Breast epithelium (tissue), 4 donors: ENCODE measurements around the gene DCXR. TPM values are rescaled to one million over a fixed set of nuclear protein-coding genes. Genes with fewer than 3 reads are reported as not detected.

Source experiments
- DNase-seq, 2 donors: peaks; one replicate each; pipeline ENCODE4 v3.0.0-alpha.2; 2019; ENCODE audit warnings: low spot score in 2 of 2
- H3K27ac ChIP-seq, 2 donors: fragments of 200-600 bp; sonication (generic) in 1 of 2; one replicate each; pipeline ENCODE4 v1.5.1; 2016 to 2019; ENCODE audit warnings: mild to moderate bottlenecking in 1 of 2
- H3K27me3 ChIP-seq, 2 donors: fragments of 200-600 bp; sonication (generic) in 1 of 2; one replicate each; pipeline versions ENCODE4 v1.5.1 to v1.6.0; 2017 to 2019; ENCODE audit warnings: control low read depth in 1 of 2, mild to moderate bottlenecking in 1 of 2
- H3K36me3 ChIP-seq: fragments of 200-600 bp; one replicate; pipeline ENCODE4 v1.5.1; 2019
- H3K4me1 ChIP-seq, 2 donors: fragments of 200-600 bp; sonication (generic); one replicate each; pipeline ENCODE4 v1.5.1; 2016 to 2019; ENCODE audit warnings: control low read depth in 1 of 2
- H3K4me3 ChIP-seq, 3 donors: fragments of 200-600 bp; sonication (generic); 1 replicate in 2 of 3; 2 replicates in 1 of 3; pipeline ENCODE4 v1.5.1; 2016 to 2019; ENCODE audit warnings: mild to moderate bottlenecking in 3 of 3, moderate library complexity in 2 of 3
- H3K9me3 ChIP-seq, 2 donors: fragments of 200-600 bp; sonication (generic) in 1 of 2; one replicate each; pipeline ENCODE4 v1.5.1; 2016 to 2019; ENCODE audit warnings: control low read depth in 1 of 2
- POLR2A ChIP-seq: fragments of 450-650 bp; IDR thresholded peaks from one replicate; pipeline ENCODE4 v1.6.1; 2016; ENCODE audit warnings: antibody characterized with exemption, mild to moderate bottlenecking, moderate library complexity
- POLR2AphosphoS5 ChIP-seq, 3 donors: sonication (generic); formaldehyde crosslinking; IDR thresholded peaks; one replicate each; pipeline ENCODE4 v1.6.1; 2017; ENCODE audit warnings: antibody characterized with exemption in 3 of 3
- intact Hi-C: fragments of 100-400 bp; cut with DNase I; formaldehyde crosslinking; loops from one replicate; pipeline ENCODE4 v1.15.1; 2023; ENCODE audit warnings: low total_unique reads
- total RNA-seq, 3 donors: library from RNA; depleted of rRNA; stranded (reverse); fragments of >200 nt; gene quantifications; one replicate each; pipeline ENCODE4 v1.1.0, GENCODE V29; 2016
- TF ChIP-seq, protein P1 (sequence below), 3 donors: fragments of 450-650 bp; IDR thresholded peaks; one replicate each; pipeline ENCODE4 v1.5.1; 2016 to 2017; ENCODE audit warnings: antibody characterized with exemption in 3 of 3, mild to moderate bottlenecking in 3 of 3, moderate library complexity in 3 of 3

DCXR gene
- total RNA-seq, 3 donors from 2014 or later: 202 to 484 (median 228) TPM

DNA sequence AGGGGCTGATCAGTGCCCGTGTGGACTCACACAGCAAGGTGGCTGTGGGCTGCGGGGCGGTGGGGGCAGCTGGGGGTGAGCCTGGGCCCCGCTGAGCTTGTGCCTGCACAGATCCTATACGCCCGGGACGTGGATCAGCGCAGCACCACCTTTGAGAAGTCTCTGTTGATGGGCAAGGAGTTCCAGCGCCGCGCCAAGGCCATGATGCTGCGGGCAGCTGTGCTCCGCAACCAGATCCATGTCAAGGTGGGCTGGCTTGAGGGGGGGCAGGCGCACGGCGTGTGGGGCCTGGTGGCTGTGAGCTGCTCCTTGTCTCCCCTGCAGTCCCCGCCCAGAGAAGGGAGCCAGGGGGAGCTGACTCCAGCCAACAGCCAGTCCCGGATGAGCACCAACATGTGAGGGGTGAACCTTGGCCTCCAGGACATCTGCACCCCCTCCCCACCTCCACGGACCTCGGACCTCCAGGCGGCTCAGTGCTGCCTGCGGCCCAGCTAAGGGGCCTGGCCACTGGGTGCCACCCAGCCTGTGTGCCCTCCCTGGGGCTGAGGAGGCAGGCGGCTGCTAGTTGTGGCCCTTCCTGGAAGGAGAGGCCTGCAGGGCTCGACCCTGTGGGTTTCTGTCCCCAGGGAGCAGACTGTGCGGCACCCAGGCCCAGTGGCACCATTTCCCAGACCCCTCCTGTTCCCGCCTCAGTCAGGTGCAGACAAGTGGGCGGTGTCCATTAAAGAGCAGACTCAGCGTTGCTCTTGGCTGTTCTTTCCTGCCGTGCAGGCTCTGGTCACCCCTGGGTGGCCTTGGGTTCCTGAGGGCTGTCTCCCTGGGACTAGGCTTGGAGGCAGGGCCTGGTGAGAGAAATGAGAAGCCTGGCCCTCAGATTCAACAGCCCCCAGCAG, 19.5 kb upstream of the DCXR start:
- no peaks in the 10 kb centered on the region for H3K9me3 ChIP-seq
- H3K36me3 ChIP-seq: peaks cover 5% of the 10 kb centered on the region
- H3K27me3 ChIP-seq: no peaks in the 10 kb centered on the region
- DNase-seq: no peak
- no peak overlapping the region for H3K27ac ChIP-seq
- H3K4me3 ChIP-seq: no peak overlapping the region
- peaks cover 6 to 15% of the 10 kb centered on the region in 2 donors for H3K4me1 ChIP-seq
- TF ChIP-seq, protein P1, sequence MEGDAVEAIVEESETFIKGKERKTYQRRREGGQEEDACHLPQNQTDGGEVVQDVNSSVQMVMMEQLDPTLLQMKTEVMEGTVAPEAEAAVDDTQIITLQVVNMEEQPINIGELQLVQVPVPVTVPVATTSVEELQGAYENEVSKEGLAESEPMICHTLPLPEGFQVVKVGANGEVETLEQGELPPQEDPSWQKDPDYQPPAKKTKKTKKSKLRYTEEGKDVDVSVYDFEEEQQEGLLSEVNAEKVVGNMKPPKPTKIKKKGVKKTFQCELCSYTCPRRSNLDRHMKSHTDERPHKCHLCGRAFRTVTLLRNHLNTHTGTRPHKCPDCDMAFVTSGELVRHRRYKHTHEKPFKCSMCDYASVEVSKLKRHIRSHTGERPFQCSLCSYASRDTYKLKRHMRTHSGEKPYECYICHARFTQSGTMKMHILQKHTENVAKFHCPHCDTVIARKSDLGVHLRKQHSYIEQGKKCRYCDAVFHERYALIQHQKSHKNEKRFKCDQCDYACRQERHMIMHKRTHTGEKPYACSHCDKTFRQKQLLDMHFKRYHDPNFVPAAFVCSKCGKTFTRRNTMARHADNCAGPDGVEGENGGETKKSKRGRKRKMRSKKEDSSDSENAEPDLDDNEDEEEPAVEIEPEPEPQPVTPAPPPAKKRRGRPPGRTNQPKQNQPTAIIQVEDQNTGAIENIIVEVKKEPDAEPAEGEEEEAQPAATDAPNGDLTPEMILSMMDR (IDR thresholded peaks at IDR 0.05): no peak
- TF ChIP-seq POLR2A: no peak
- no peak for TF ChIP-seq POLR2AphosphoS5 (IDR thresholded peaks at IDR 0.05)
- intact Hi-C loops: no loop called here

DNA sequence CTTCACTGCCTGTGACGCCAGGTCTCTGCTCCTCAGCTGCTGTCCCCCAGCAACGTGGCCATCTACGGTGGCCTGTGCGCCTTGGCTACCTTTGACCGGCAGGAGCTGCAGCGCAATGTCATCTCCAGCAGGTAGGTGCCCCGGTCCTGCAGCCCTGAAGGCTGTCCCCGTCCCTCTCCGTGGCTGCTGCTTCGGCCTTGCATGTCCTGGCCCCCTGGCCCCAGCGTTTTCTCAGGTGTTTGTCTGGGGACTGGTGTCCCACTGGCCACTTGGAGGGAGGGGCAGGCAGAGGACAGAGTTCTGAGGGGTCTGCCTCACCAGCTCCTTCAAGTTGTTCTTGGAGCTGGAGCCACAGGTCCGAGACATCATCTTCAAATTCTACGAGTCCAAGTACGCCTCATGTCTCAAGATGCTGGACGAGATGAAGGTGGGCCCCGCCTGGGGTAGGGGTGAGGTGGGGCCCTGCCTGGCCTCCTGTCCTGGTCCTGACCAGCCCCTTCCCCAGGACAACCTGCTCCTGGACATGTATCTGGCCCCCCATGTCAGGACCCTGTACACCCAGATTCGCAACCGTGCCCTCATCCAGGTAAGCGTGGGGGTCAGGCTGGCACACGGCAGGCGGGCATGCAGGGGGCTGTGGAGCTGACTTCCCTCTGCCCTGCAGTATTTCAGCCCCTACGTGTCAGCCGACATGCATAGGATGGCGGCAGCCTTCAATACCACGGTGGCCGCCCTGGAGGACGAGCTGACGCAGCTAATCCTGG, 18.6 kb upstream of the DCXR start:
- DNase-seq: no peak
- Histone ChIP-seq H3K27me3 (no peaks in the 10 kb centered on the region), H3K9me3 (no peaks in the 10 kb centered on the region), H3K27ac (no peak overlapping the region), H3K36me3 (peaks cover 5% of the 10 kb centered on the region), H3K4me3 (no peak overlapping the region), H3K4me1 (peaks cover 6 to 15% of the 10 kb centered on the region in 2 donors)
- intact Hi-C loops: no loop called here
- no peak for TF ChIP-seq POLR2AphosphoS5 (IDR thresholded peaks at IDR 0.05)
- TF ChIP-seq, protein P1 (IDR thresholded peaks at IDR 0.05): no peak
- TF ChIP-seq POLR2A: no peak

DNA sequence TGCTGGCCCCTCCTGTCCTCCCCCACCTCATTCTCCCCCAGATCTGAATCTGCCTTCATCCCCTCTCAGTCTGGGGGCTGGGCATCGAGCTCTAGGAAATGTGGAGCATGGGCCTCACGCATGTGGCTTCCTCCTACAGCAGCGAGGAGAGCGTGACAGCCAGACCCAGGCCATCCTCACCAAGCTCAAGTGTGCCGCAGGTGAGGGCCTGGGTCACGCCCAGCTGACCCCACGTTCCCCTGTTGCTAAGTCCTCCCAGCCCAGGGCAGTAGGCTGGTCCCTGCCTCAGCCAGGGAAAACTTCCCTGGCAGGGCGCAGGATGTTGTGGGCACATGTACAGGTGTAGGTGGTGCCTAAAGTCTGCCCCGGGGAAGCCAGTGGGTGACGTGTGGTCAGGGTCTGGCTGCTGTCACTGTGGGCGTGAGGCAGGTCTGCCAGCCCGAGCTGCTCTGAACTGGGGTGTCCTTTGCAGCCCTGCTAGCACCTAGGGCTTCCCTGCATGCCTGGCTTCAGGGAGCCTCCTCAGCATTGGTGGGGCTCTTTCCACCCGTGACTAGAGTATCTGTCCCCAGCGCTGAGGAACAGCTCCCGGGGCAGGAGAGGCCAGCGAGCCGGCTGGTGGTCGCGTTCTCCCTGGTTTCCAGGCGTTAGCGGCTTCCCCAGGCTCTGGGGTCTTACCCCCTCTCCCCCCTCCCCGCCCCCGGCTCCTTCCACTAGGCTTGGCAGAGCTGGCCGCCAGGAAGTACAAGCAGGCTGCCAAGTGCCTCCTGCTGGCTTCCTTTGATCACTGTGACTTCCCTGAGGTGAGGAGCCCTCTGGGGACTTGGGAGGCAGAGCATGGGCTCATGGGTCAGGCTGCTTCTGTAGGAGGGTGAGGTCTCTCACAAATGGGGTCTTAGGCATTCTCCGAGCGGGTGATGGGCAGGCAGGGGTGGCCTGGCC, 17.8 kb upstream of the DCXR start:
- H3K4me1 ChIP-seq: peaks cover 6 to 18% of the 10 kb centered on the region in 2 donors
- intact Hi-C loops: no loop called here
- H3K36me3 ChIP-seq: peaks cover 3% of the 10 kb centered on the region

DNA sequence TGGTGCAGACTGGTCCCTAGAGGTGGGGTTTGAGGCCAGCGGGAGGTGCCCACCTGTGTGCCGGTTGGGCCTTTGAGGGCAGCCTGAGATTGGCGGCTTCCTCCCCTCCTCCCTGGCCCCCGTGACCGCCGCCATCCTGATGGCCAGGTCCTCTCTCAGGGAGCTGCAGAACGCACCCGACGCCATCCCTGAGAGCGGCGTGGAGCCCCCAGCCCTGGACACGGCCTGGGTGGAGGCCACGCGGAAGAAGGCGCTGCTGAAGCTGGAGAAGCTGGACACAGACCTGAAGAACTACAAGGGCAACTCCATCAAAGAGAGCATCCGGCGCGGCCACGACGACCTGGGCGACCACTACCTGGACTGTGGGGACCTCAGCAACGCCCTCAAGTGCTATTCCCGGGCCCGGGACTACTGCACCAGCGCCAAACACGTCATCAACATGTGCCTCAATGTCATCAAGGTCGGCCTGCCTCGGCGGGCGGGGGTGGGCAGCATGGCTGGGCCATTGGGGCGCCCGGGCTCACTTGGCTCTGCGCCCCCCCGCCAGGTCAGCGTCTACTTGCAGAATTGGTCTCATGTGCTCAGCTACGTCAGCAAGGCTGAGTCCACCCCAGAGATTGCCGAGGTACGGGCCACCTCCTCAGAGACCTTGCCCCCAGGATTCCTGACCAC, 17.0 kb upstream of the DCXR start:
- TF ChIP-seq POLR2A (no peak), POLR2AphosphoS5 (IDR thresholded peaks at IDR 0.05) (no peak)
- TF ChIP-seq, protein P1 (IDR thresholded peaks at IDR 0.05): no peak
- no peaks in the 10 kb centered on the region for H3K27me3 ChIP-seq
- peaks cover 6 to 23% of the 10 kb centered on the region in 2 donors for H3K4me1 ChIP-seq
- no peak overlapping the region for H3K4me3 ChIP-seq
- no peak for DNase-seq
- intact Hi-C loops: no loop called here
- no peaks in the 10 kb centered on the region for H3K9me3 ChIP-seq
- no peaks in the 10 kb centered on the region for H3K36me3 ChIP-seq
- H3K27ac ChIP-seq: no peak overlapping the region

More for the DNA sequence above, 17.8 kb upstream of the DCXR start:
- no peak for TF ChIP-seq POLR2AphosphoS5 (IDR thresholded peaks at IDR 0.05)
- TF ChIP-seq POLR2A: no peak
- TF ChIP-seq, protein P1 (IDR thresholded peaks at IDR 0.05): no peak
- Histone ChIP-seq H3K9me3 (no peaks in the 10 kb centered on the region), H3K27ac (no peak overlapping the region), H3K27me3 (no peaks in the 10 kb centered on the region), H3K4me3 (no peak overlapping the region)
- DNase-seq: no peak
